ENCODE results near the gene HMGXB3.

The HMGXB3 gene

DNA sequence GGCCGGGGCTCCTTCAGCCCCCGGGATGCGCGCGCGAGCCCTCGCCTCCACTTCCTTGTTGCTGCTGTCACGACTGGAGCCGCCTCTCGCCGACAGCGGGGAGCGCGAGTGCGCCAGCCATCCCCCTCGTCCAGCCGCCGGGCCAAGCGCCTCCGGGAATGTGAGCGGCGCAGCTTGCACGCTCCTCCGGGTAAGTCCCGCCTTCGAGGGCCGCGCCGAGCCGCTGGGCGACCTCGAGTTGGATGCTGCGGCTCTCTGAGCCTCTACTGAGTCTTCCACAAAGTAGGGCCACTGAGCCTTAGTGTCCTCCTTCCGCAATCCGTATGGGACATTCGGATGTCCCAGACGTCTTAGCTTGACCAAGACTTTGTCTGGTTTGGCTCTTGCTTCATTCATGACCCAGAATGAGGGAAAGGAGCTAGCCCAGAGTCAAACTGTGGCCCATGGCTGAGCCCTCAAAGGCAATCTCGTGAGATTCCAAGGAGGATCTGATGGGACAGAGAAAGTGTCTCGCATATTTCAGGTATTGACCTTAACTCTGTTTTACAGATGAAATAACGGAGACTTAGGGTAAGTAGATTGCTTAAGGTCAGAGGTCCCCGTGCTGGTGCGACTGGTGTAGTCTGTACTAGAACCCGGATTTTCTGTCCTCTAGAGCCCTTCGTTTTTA, 586 bp downstream of the HMGXB3 start:
- ATAC-seq = peak; percentile 47
- H3K36me3 Mint-ChIP-seq = peaks cover 51% of the 10 kb centered on the region
- H3K9me3 Mint-ChIP-seq = no peaks in the 10 kb centered on the region
- peaks cover 54% of the 10 kb centered on the region for H3K4me1 Mint-ChIP-seq
- H3K4me3 Mint-ChIP-seq = peak overlapping the region; percentile 77
- peak overlapping the region; percentile 89 for H3K27ac Mint-ChIP-seq
- peak; percentile 31 to 68 for DNase-seq (ENCODE audit: low spot score in 2 of 2)

DNA sequence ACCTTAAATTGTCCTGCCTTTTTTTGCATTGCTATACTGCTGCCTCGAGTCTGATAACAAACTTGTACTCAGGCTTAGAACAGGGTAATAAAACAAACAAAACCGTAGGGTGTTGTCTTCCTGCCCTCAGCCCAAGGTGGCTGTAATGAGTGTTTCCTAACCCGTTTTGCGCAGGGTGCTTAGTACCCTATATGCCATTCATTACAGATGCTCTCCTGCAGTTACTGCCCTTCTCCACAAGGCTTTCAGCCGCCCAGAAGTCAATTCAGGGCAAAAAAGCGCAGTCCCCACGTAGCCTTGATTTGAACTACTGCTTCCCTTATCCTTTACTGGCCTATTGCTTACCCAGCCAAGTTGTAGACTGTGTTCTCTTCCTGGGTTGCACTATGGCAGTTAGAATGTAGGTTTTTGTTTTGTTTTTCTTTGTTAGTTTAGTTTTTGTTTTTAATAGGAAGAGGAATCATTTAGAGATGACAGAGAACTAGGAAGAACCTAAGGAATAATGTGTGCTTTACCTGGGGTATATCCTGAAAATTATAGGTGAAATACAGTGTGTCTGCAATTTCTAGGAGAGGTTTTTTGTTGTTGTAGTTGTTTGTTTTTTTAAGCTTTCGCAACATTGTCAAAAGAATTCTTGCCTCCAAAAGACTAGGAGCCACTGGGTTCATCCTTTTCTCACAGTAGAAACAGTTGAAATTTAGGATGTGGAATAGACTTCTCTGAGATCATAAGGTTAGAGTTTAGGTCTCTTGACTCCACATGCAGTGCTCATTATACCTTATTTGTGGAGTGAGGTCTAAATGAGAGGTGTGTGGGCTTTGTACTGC, 1.3 kb downstream of the HMGXB3 start:
- Mint-ChIP-seq H3K36me3 (peaks cover 59% of the 10 kb centered on the region), H3K27ac (peak overlapping the region; percentile 89), H3K9me3 (no peaks in the 10 kb centered on the region), H3K4me1 (peaks cover 60% of the 10 kb centered on the region), H3K4me3 (peak overlapping the region; percentile 77)
- ATAC-seq (peak; percentile 79), DNase-seq (ENCODE audit: low spot score in 2 of 2) (peak; percentile 22 to 74)

DNA sequence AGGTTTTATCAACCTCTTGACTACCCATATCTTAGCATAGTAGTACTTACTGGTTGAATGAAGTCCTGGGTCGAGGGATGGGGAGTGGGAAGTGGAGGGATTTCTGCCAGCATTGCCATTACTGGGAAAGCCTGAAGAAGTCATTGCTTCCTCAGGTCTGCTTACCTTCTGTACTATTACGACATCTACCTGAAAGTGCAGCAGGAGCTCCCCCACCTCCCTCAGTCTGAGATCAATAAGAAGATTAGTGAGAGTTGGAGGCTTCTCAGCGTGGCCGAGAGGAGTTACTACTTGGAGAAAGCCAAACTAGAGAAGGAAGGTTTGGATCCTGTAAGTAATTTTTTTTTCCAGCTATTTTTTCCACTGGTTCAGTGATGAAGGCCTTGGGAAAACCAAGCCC, 5.8 kb downstream of the HMGXB3 start:
- DNase-seq (ENCODE audit: low spot score in 2 of 2) = no peak
- peaks cover 60% of the 10 kb centered on the region for H3K4me1 Mint-ChIP-seq
- no peak for ATAC-seq
- H3K9me3 Mint-ChIP-seq = no peaks in the 10 kb centered on the region
- H3K4me3 Mint-ChIP-seq = no peak overlapping the region
- H3K36me3 Mint-ChIP-seq = peaks cover 92% of the 10 kb centered on the region
- H3K27ac Mint-ChIP-seq = no peak overlapping the region

DNA sequence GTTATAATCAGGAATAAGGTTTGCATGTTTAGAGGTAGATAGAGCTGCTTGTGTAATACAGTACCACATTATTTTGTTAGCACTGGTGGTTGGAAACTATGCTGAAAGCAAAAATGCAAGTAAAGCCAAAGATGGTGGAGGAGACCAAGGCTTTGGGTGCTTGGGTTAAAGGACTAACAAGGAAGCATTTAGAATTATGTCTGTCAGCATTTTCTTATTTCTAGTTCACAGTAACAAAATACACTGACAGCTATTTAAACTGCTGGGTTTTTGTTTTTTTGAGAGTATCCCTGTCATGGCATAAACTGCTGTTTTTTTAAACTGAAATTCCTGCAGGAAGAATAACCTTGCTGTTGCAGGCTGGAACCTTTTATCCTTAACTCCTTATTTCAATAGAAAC, 6.5 kb downstream of the HMGXB3 start:
- ATAC-seq = no peak
- Mint-ChIP-seq H3K4me3 (no peak overlapping the region), H3K27ac (no peak overlapping the region), H3K9me3 (no peaks in the 10 kb centered on the region), H3K36me3 (peaks cover 92% of the 10 kb centered on the region), H3K4me1 (peaks cover 54% of the 10 kb centered on the region)
- no peak for DNase-seq (ENCODE audit: low spot score in 2 of 2)

DNA sequence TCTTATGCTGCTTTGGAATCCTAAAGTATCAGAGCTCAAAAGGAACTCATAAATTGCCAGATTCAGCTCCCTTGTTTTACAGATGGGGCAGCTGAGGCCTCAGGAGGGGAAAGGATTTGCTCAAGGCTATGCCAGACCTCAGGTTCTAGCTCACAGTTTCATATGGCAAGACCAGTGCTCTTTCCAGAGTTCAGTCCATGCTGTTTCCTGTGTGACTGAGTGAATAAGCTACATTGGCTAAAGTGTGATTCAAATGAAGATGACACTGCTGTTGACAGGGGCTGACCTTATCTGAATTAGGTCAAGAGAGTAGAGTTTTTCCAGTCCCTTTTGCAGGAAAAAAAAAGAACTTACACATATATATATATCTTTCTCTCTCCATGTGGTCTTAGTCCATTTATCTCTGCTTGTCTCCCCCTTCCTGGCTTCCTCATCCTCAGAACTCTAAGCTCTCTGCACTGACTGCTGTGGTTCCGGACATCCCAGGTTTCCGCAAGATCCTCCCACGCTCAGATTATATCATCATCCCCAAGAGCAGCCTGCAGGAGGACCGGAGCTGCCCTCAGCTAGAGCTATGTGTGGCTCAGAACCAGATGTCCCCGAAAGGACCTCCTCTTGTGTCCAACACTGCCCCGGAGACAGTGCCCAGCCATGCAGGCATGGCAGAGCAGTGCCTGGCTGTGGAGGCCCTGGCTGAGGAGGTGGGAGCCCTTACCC, 9.3 kb downstream of the HMGXB3 start:
- peak overlapping the region; percentile 43 for H3K27ac Mint-ChIP-seq
- ATAC-seq (peak; percentile 45), DNase-seq (ENCODE audit: low spot score in 2 of 2) (no peak)
- H3K4me3 Mint-ChIP-seq = no peak overlapping the region
- peaks cover 27% of the 10 kb centered on the region for H3K4me1 Mint-ChIP-seq
- peaks cover 92% of the 10 kb centered on the region for H3K36me3 Mint-ChIP-seq
- H3K9me3 Mint-ChIP-seq = no peaks in the 10 kb centered on the region

DNA sequence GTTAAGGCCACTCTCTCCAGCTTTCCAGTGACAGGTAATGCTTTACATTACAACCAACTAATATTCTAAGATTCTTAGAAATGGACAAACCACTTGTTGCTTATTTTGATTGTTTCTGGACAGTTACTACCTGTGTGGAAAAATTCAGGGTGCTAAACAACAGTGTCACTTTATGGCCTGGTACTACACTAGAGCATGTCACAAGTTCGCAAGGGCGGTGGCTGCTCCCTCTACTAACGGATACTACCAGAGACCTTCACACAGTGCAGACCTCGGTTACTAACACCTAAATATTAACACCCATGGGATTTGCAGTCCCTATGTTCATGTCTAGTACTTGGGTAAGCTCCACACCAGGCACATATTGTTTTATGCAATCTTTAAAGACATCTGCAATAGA, 13.4 kb downstream of the HMGXB3 start:
- no peak for ATAC-seq
- Mint-ChIP-seq H3K36me3 (peaks cover 92% of the 10 kb centered on the region), H3K4me3 (no peak overlapping the region), H3K9me3 (no peaks in the 10 kb centered on the region), H3K27ac (no peak overlapping the region), H3K4me1 (peaks cover 8% of the 10 kb centered on the region)
- DNase-seq (ENCODE audit: low spot score in 2 of 2) = no peak

DNA sequence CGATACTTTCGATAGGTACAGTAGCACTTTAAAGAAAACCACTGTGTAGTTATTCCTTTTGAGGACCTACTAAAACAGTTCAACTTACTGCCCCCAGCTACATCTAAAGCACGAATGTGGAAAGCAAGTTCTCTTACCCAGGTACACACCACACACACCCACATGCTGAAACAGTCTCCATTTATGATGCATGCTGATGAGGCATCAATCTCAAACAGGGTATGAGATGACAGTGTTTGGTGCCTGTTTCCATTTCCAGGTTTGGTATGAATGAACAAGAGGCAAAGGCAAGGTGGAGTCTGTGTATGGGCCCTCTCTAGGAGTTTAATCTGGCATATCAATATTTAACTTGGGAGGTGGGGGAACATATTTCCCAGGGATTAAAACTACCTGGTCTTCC, 13.9 kb downstream of the HMGXB3 start:
- Mint-ChIP-seq H3K36me3 (peaks cover 96% of the 10 kb centered on the region), H3K4me3 (no peak overlapping the region), H3K4me1 (peaks cover 8% of the 10 kb centered on the region), H3K9me3 (no peaks in the 10 kb centered on the region), H3K27ac (no peak overlapping the region)
- ATAC-seq = peak; percentile 76
- DNase-seq (ENCODE audit: low spot score in 2 of 2) = no peak

DNA sequence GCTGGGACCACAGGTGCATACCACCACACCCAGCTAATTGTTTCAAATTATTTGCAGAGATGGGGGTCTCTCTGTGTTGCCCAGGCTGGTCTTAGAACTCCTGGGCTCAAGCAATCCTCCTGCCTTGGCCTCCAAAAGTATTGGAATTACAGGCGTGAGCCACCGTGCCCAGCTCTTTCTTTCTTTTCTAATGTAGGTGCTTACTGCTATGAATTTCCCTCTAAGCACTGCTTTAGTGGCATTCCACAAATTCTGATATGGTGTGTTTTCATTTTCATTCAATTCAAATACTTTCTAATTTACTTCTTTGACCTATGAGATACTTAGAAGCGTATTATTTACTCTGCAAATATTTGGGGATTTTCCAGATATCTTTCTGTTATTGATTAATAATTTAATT, 14.9 kb downstream of the HMGXB3 start:
- DNase-seq (ENCODE audit: low spot score in 2 of 2) (no peak), ATAC-seq (no peak)
- no peak overlapping the region for H3K27ac Mint-ChIP-seq
- H3K36me3 Mint-ChIP-seq = peaks cover 100% of the 10 kb centered on the region
- no peak overlapping the region for H3K4me3 Mint-ChIP-seq
- H3K4me1 Mint-ChIP-seq = no peaks in the 10 kb centered on the region
- H3K9me3 Mint-ChIP-seq = no peaks in the 10 kb centered on the region

DNA sequence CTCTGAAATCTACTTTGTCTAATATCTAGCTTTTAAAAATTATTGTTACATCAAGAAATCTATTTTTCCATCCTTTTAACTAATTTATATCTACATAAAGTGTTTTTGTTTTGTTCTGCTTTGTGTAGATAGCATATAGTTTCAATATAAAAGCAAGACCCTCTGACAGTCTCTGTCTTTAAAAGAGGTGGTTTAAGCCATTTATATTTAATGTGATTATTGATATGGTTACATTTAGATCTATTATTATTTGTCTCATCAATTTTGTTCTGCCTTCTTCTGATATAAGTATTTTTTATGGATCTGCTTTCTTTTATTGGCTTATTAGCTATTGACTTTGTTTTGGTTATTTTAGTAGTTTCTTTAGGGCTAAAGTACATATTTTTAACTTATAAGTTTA, 16.0 kb downstream of the HMGXB3 start:
- ATAC-seq (no peak), DNase-seq (ENCODE audit: low spot score in 2 of 2) (no peak)
- H3K27ac Mint-ChIP-seq = no peak overlapping the region
- peaks cover 100% of the 10 kb centered on the region for H3K36me3 Mint-ChIP-seq
- H3K9me3 Mint-ChIP-seq = no peaks in the 10 kb centered on the region
- no peak overlapping the region for H3K4me3 Mint-ChIP-seq
- H3K4me1 Mint-ChIP-seq = peaks cover 1% of the 10 kb centered on the region

DNA sequence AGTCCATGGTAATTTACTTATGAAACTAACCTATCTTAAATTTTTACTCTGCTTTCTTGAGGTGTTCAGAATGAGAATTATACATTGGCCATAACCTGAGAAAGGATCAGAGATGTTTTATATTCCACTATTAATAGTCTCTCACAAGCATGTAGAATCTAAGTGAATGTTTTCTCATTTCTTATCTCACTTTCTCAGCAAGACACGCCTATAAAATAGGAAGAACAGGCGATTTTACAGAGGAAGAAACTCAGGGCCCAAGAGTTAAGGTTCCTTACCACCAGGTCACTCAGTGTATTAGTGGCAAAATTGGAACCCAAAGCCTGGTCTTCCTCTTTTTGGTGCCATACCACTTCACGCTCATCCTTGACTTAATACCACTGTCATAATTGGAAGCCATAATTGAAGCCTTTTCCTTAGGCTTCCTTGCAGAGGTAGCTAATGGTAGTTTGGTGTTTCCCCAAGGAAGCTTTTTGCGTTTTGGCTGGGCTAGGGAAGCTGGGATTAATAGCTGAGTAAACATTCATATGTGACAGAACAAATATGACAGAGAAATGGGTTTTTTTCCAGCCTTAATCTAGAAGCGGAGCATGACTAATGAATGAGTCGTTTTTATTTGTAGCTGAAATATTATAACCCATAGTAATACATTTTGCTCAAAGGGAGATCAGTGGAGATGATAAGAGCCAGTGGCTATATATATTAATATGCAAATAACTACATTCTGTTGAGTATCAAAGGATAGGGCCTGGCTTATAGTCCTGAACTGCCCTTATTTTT, 16.9 kb downstream of the HMGXB3 start:
- Mint-ChIP-seq H3K36me3 (peaks cover 100% of the 10 kb centered on the region), H3K27ac (no peak overlapping the region), H3K4me3 (no peak overlapping the region), H3K4me1 (peaks cover 7% of the 10 kb centered on the region), H3K9me3 (no peaks in the 10 kb centered on the region)
- DNase-seq (ENCODE audit: low spot score in 2 of 2) = no peak
- no peak for ATAC-seq

DNA sequence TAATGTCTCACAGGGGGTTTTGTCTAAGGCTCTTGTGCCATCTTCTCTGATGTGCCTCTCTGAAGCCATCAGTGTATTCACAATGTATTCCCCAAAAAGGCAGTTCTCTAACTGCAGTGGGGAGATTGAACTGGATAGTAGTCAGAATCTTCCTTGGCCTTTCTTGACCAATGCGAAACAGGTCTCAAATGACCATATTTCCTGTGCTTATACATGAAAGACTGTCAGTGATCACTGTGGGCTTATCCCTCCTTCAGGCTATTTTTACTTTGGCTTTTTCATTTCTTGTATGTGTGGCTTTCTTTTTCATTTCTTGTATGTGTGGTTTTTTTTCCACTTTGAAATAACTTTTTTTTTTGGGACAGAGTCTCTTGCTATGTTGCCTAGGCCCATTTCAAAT, 19.7 kb downstream of the HMGXB3 start:
- H3K27ac Mint-ChIP-seq = no peak overlapping the region

DNA sequence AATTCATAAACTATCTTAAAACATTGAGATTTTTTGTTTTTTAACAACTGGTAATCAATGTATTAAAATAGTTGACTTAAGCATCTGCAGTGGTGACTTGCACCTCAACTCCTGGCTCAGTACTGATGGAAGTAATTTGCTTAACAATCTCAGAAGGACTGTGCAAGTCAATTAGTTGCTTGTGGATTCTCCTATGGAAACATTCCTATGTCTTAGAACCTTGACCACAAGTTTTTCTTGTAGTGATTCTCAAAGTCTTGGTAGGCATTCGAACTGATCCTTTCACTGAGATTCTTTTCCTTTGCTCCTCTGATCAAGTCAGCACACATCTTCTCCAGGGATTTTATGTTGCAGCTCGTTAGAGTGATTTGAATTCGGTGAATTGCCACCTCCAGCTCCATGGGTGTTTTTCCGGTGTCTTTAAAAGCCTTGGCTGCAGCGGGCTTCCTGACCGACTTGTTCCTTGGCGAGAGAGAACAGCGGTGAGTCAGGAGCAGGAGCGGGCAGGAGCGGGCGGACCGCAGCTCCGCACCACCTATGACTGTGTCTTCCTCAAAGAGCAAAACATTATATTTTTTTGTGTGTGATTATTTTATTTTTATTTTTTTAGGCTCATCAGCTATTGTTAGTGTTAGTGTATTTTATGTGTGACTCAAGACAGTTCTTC, 21.1 kb downstream of the HMGXB3 start:
- ATAC-seq (no peak), DNase-seq (ENCODE audit: low spot score in 2 of 2) (no peak)
- no peaks in the 10 kb centered on the region for H3K9me3 Mint-ChIP-seq
- H3K36me3 Mint-ChIP-seq = peaks cover 100% of the 10 kb centered on the region
- no peak overlapping the region for H3K27ac Mint-ChIP-seq
- H3K4me1 Mint-ChIP-seq = peaks cover 7% of the 10 kb centered on the region
- H3K4me3 Mint-ChIP-seq = no peak overlapping the region

More for the DNA sequence above, 19.7 kb downstream of the HMGXB3 start:
- DNase-seq (ENCODE audit: low spot score in 2 of 2) = no peak
- Mint-ChIP-seq H3K4me1 (peaks cover 7% of the 10 kb centered on the region), H3K36me3 (peaks cover 100% of the 10 kb centered on the region), H3K9me3 (no peaks in the 10 kb centered on the region), H3K4me3 (no peak overlapping the region)
- no peak for ATAC-seq

DNA sequence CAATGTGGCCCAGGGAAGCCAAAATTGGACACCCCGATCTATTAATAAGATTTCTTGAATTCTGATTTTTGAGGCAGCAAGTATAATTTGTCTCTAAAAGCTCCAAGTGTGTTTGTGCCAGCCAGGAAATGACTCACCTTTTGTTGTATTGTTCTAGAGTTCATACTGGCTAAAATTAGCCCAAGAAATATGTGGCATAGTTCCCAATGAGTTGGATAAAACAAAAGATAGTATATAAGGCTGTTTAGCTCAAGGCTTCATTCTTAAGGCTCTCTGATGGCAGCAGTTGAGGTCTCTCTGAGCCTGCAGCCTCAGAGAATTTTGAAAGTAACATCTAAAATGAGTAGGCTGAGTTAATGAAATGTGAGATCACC, 21.6 kb downstream of the HMGXB3 start:
- peaks cover 100% of the 10 kb centered on the region for H3K36me3 Mint-ChIP-seq
- no peak overlapping the region for H3K4me3 Mint-ChIP-seq
- ATAC-seq = no peak
- H3K27ac Mint-ChIP-seq = no peak overlapping the region
- H3K9me3 Mint-ChIP-seq = no peaks in the 10 kb centered on the region
- DNase-seq (ENCODE audit: low spot score in 2 of 2) = no peak
- peaks cover 7% of the 10 kb centered on the region for H3K4me1 Mint-ChIP-seq

DNA sequence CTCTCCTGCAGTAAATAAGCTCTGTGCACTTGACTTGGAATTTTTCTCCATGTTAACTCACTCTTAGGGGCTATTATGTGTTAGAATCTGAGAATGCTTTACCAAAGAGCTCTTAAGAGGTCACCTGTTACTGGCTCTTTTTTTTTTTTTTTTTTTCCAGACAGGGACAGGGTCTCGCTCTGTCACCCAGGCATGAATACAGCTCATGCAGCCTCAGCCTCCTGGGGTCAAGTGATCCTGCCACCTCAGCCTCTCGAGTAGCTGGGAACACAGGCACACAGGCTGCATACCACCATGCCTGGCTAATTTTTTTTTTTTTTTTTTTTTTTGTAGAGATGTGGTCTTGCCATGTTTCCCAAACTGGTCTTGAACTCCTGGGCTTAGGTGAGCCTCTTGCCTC, 22.1 kb downstream of the HMGXB3 start:
- Mint-ChIP-seq H3K27ac (no peak overlapping the region), H3K36me3 (peaks cover 100% of the 10 kb centered on the region), H3K9me3 (no peaks in the 10 kb centered on the region), H3K4me1 (peaks cover 7% of the 10 kb centered on the region), H3K4me3 (no peak overlapping the region)
- ATAC-seq (no peak), DNase-seq (ENCODE audit: low spot score in 2 of 2) (no peak)

DNA sequence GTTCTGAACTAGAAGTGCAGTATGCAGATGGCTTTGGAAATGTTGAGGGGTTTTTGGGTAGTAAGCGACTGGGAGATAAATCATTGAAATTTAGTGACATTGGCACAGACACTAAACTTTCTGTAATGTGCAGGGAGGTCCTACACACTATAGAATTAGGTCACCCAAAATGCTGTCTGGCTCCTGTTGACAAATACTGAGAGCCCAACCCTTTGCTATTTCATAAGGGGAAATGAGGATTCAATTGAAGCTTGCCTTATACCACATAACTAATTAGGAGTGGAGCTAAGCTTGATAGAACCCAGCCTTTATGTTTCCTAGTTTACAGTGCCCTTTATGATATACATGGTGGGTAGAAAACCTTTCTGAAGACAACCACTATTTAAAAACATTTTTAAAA, 22.6 kb downstream of the HMGXB3 start:
- Mint-ChIP-seq H3K36me3 (peaks cover 100% of the 10 kb centered on the region), H3K4me1 (peaks cover 7% of the 10 kb centered on the region), H3K27ac (no peak overlapping the region), H3K4me3 (no peak overlapping the region), H3K9me3 (no peaks in the 10 kb centered on the region)
- DNase-seq (ENCODE audit: low spot score in 2 of 2) = no peak
- ATAC-seq = no peak
